Neural cell (in vitro differentiated cells): Measurements from ENCODE around the gene SAT2. TPM values are rescaled to one million over a fixed set of nuclear protein-coding genes. Genes with fewer than 3 reads are reported as not detected.

Source experiments
- H2AFZ ChIP-seq: fragments of 200-600, 300-800 bp; sonication (generic), shearing (Covaris generic); 2 replicates; pipeline ENCODE4 v1.6.0; 2014; ENCODE audit warnings: low read depth, mild to moderate bottlenecking, antibody characterized with exemption, low read length, moderate library complexity
- H3F3A ChIP-seq: fragments of 200-600 bp; shearing (Covaris generic); 2 replicates; pipeline ENCODE4 v1.6.1; 2016; ENCODE audit warnings: mild to moderate bottlenecking, moderate library complexity, mixed read lengths, antibody characterized with exemption, low read length; ENCODE audit not compliant: insufficient read depth, poor library complexity, severe bottlenecking
- H3K27ac ChIP-seq: fragments of 200-600, 300-800 bp; sonication (generic), shearing (Covaris generic); 2 replicates; pipeline ENCODE4 v1.5.1; 2014; ENCODE audit warnings: mild to moderate bottlenecking, low read length, moderate library complexity
- H3K27me3 ChIP-seq: fragments of 300-800, 200-600 bp; sonication (generic), shearing (Covaris generic); 2 replicates; pipeline ENCODE4 v1.6.0; 2014; ENCODE audit warnings: mild to moderate bottlenecking, low read depth, low read length, moderate library complexity; ENCODE audit not compliant: insufficient read depth
- H3K36me3 ChIP-seq: fragments of 300-800, 200-600 bp; sonication (generic), shearing (Covaris generic); 2 replicates; pipeline ENCODE4 v1.5.1; 2014; ENCODE audit warnings: mild to moderate bottlenecking, antibody characterized with exemption, low read length, moderate library complexity; ENCODE audit not compliant: insufficient read depth
- H3K4me2 ChIP-seq: fragments of 300-800, 200-600 bp; sonication (generic), shearing (Covaris generic); 2 replicates; pipeline ENCODE4 v1.6.0; 2014; ENCODE audit warnings: mild to moderate bottlenecking, low read length
- H3K4me3 ChIP-seq: fragments of 300-800, 200-600 bp; sonication (generic), shearing (Covaris generic); 2 replicates; pipeline ENCODE4 v1.5.1; 2014; ENCODE audit warnings: mild to moderate bottlenecking, low read length, moderate library complexity
- H3K79me2 ChIP-seq: fragments of 200-600 bp; shearing (Covaris generic); replicated peaks from 2 replicates; pipeline ENCODE4 v1.6.0; 2014; ENCODE audit warnings: mild to moderate bottlenecking, low read length, moderate library complexity; ENCODE audit not compliant: insufficient read depth
- H3K9ac ChIP-seq: fragments of 300-800, 200-600 bp; sonication (generic), shearing (Covaris generic); 2 replicates; pipeline ENCODE4 v1.6.1; 2016; ENCODE audit warnings: mild to moderate bottlenecking, low read length, mixed read lengths
- H3K9me2 ChIP-seq: fragments of 200-600 bp; shearing (Covaris generic); 2 replicates; pipeline ENCODE4 v1.6.1; 2016; ENCODE audit warnings: mild to moderate bottlenecking, low read length, mixed read lengths; ENCODE audit not compliant: insufficient read depth
- H3K9me3 ChIP-seq: fragments of 200-600, 300-800 bp; sonication (generic), shearing (Covaris generic); 2 replicates; pipeline ENCODE4 v1.6.1; 2016; ENCODE audit warnings: mild to moderate bottlenecking, mixed run types, low read length, moderate library complexity, mixed read lengths
- H4K20me1 ChIP-seq: fragments of 200-600 bp; shearing (Covaris generic); 2 replicates; pipeline ENCODE4 v1.6.1; 2016; ENCODE audit warnings: mild to moderate bottlenecking, mixed run types; ENCODE audit not compliant: insufficient read depth
- CTCF ChIP-seq: fragments of 450-650 bp; IDR thresholded peaks from 2 replicates; pipeline ENCODE4 v1.5.1; 2014; ENCODE audit warnings: antibody characterized with exemption, mild to moderate bottlenecking, moderate library complexity; ENCODE audit not compliant: poor library complexity, severe bottlenecking
- MXI1 ChIP-seq: fragments of 450-650 bp; conservative IDR thresholded peaks from 2 replicates; pipeline ENCODE4 v1.6.1; 2014; ENCODE audit warnings: antibody characterized with exemption, mild to moderate bottlenecking; ENCODE audit not compliant: poor library complexity, severe bottlenecking
- POLR2AphosphoS5 ChIP-seq: IDR thresholded peaks from 2 replicates; pipeline ENCODE4 v1.6.1; 2012
- RAD21 ChIP-seq: fragments of 450-650 bp; conservative IDR thresholded peaks from 2 replicates; pipeline ENCODE4 v1.6.1; 2014; ENCODE audit warnings: antibody characterized with exemption, mild to moderate bottlenecking, moderate library complexity
- REST ChIP-seq: IDR thresholded peaks from 2 replicates; pipeline ENCODE4 v1.6.1; 2012; ENCODE audit warnings: borderline replicate concordance
- SMC3 ChIP-seq: fragments of 450-650 bp; conservative IDR thresholded peaks from 2 replicates; pipeline ENCODE4 v1.6.1; 2014; ENCODE audit warnings: antibody characterized with exemption, mild to moderate bottlenecking, moderate library complexity; ENCODE audit not compliant: poor library complexity
- polyA plus RNA-seq: library from polyadenylated mRNA; depleted of rRNA; stranded (reverse); fragments of >200 nt; gene quantifications from 2 replicates; pipeline ENCODE4 v1.2.3, GENCODE V29; 2014

SAT2 gene
- polyA plus RNA-seq, 1 donor from 2014 or later, result 303 TPM

GRCh38 chr17:7651665-7652387 lies 24.2 kb upstream of the SAT2 start:
- no peaks in the 10 kb centered on the region for H3K9me3 ChIP-seq
- H3K4me2 ChIP-seq, result peak overlapping the region; percentile 80
- no peaks in the 10 kb centered on the region for H3K36me3 ChIP-seq
- H3K9ac ChIP-seq, result peak overlapping the region; percentile 86
- peak overlapping the region; percentile 95 for H3K4me3 ChIP-seq
- H3K27ac ChIP-seq, result peak overlapping the region; percentile 68
- H3K27me3 ChIP-seq, result no peaks in the 10 kb centered on the region
- H2AFZ ChIP-seq, result no peak overlapping the region
- H3F3A ChIP-seq, result no peaks in the 10 kb centered on the region
- no peaks in the 10 kb centered on the region for H4K20me1 ChIP-seq
- TF ChIP-seq POLR2AphosphoS5, result peak; percentile 57
- TF ChIP-seq SMC3, result peak; percentile 16
- TF ChIP-seq REST, result no peak
- TF ChIP-seq CTCF, result peak; percentile 46
- peak; percentile 37 for TF ChIP-seq RAD21
- H3K9me2 ChIP-seq, result no peaks in the 10 kb centered on the region
- peaks cover 10% of the 10 kb centered on the region for H3K79me2 ChIP-seq

GRCh38 chr17:7651097-7651664 lies 23.6 kb upstream of the SAT2 start:
- peak; percentile 37 for TF ChIP-seq MXI1
- TF ChIP-seq SMC3, result no peak
- peak overlapping the region; percentile 54 for H3K4me2 ChIP-seq
- peak overlapping the region; percentile 68 for H2AFZ ChIP-seq
- peak overlapping the region; percentile 95 for H3K4me3 ChIP-seq
- H3K9me3 ChIP-seq, result no peaks in the 10 kb centered on the region
- H4K20me1 ChIP-seq, result no peaks in the 10 kb centered on the region
- no peaks in the 10 kb centered on the region for H3F3A ChIP-seq
- peaks cover 10% of the 10 kb centered on the region for H3K79me2 ChIP-seq
- no peaks in the 10 kb centered on the region for H3K9me2 ChIP-seq
- no peaks in the 10 kb centered on the region for H3K27me3 ChIP-seq
- H3K9ac ChIP-seq, result peak overlapping the region; percentile 86
- H3K36me3 ChIP-seq, result no peaks in the 10 kb centered on the region
- peak overlapping the region; percentile 68 for H3K27ac ChIP-seq

- Histone ChIP-seq H3K9ac (peak within 1 kb of the TSS; percentile 86), H3K36me3 (no peaks in the 10 kb centered on the region), H3F3A (no peaks in the 10 kb centered on the region), H2AFZ (peak within 1 kb of the TSS; percentile 68), H3K9me2 (no peaks in the 10 kb centered on the region), H4K20me1 (no peaks in the 10 kb centered on the region), H3K4me3 (peak within 1 kb of the TSS; percentile 95), H3K4me2 (peak within 1 kb of the TSS; percentile 54), H3K79me2 (peaks cover 10% of the 10 kb centered on the region), H3K27ac (peak within 1 kb of the TSS; percentile 68), H3K9me3 (no peaks in the 10 kb centered on the region), H3K27me3 (no peaks in the 10 kb centered on the region)
- no peak for TF ChIP-seq SMC3
- peak; percentile 86 for TF ChIP-seq POLR2AphosphoS5
- TF ChIP-seq MXI1, result no peak
- no peak for TF ChIP-seq REST
Measured at GRCh38 chr17:7650509-7651096, 23.0 kb upstream of the SAT2 start, which contains the start of gene ATP1B2. Gene ATP1B2, plus strand, starts transcription at chr17:7650926. Its CDS starts 593 bp downstream, at chr17:7651519.
